Neural cell (in vitro differentiated cells): ENCODE measurements around the gene NIPA2. TPM values are rescaled to one million over a fixed set of nuclear protein-coding genes. Genes with fewer than 3 reads are reported as not detected.

Experiments
- H2AFZ ChIP-seq: fragments of 200-600, 300-800 bp; sonication (generic), shearing (Covaris generic); 2 replicates; pipeline ENCODE4 v1.6.0; 2014; ENCODE audit warnings: low read depth, mild to moderate bottlenecking, antibody characterized with exemption, low read length, moderate library complexity
- H3F3A ChIP-seq: fragments of 200-600 bp; shearing (Covaris generic); 2 replicates; pipeline ENCODE4 v1.6.1; 2016; ENCODE audit warnings: mild to moderate bottlenecking, moderate library complexity, mixed read lengths, antibody characterized with exemption, low read length; ENCODE audit not compliant: insufficient read depth, poor library complexity, severe bottlenecking
- H3K27ac ChIP-seq: fragments of 200-600, 300-800 bp; sonication (generic), shearing (Covaris generic); 2 replicates; pipeline ENCODE4 v1.5.1; 2014; ENCODE audit warnings: mild to moderate bottlenecking, low read length, moderate library complexity
- H3K27me3 ChIP-seq: fragments of 300-800, 200-600 bp; sonication (generic), shearing (Covaris generic); 2 replicates; pipeline ENCODE4 v1.6.0; 2014; ENCODE audit warnings: mild to moderate bottlenecking, low read depth, low read length, moderate library complexity; ENCODE audit not compliant: insufficient read depth
- H3K36me3 ChIP-seq: fragments of 300-800, 200-600 bp; sonication (generic), shearing (Covaris generic); 2 replicates; pipeline ENCODE4 v1.5.1; 2014; ENCODE audit warnings: mild to moderate bottlenecking, antibody characterized with exemption, low read length, moderate library complexity; ENCODE audit not compliant: insufficient read depth
- H3K4me2 ChIP-seq: fragments of 300-800, 200-600 bp; sonication (generic), shearing (Covaris generic); 2 replicates; pipeline ENCODE4 v1.6.0; 2014; ENCODE audit warnings: mild to moderate bottlenecking, low read length
- H3K4me3 ChIP-seq: fragments of 300-800, 200-600 bp; sonication (generic), shearing (Covaris generic); 2 replicates; pipeline ENCODE4 v1.5.1; 2014; ENCODE audit warnings: mild to moderate bottlenecking, low read length, moderate library complexity
- H3K79me2 ChIP-seq: fragments of 200-600 bp; shearing (Covaris generic); replicated peaks from 2 replicates; pipeline ENCODE4 v1.6.0; 2014; ENCODE audit warnings: mild to moderate bottlenecking, low read length, moderate library complexity; ENCODE audit not compliant: insufficient read depth
- H3K9ac ChIP-seq: fragments of 300-800, 200-600 bp; sonication (generic), shearing (Covaris generic); 2 replicates; pipeline ENCODE4 v1.6.1; 2016; ENCODE audit warnings: mild to moderate bottlenecking, low read length, mixed read lengths
- H3K9me2 ChIP-seq: fragments of 200-600 bp; shearing (Covaris generic); 2 replicates; pipeline ENCODE4 v1.6.1; 2016; ENCODE audit warnings: mild to moderate bottlenecking, low read length, mixed read lengths; ENCODE audit not compliant: insufficient read depth
- H3K9me3 ChIP-seq: fragments of 200-600, 300-800 bp; sonication (generic), shearing (Covaris generic); 2 replicates; pipeline ENCODE4 v1.6.1; 2016; ENCODE audit warnings: mild to moderate bottlenecking, mixed run types, low read length, moderate library complexity, mixed read lengths
- H4K20me1 ChIP-seq: fragments of 200-600 bp; shearing (Covaris generic); 2 replicates; pipeline ENCODE4 v1.6.1; 2016; ENCODE audit warnings: mild to moderate bottlenecking, mixed run types; ENCODE audit not compliant: insufficient read depth
- CTCF ChIP-seq: fragments of 450-650 bp; IDR thresholded peaks from 2 replicates; pipeline ENCODE4 v1.5.1; 2014; ENCODE audit warnings: antibody characterized with exemption, mild to moderate bottlenecking, moderate library complexity; ENCODE audit not compliant: poor library complexity, severe bottlenecking
- EZH2 ChIP-seq: fragments of 200-600, 300-800 bp; shearing (Covaris generic), sonication (generic); IDR thresholded peaks from 2 replicates; pipeline ENCODE4 v1.6.1; 2014; ENCODE audit warnings: antibody characterized with exemption, low read length, borderline replicate concordance, mild to moderate bottlenecking; ENCODE audit not compliant: insufficient read depth, poor library complexity, severe bottlenecking
- MXI1 ChIP-seq: fragments of 450-650 bp; conservative IDR thresholded peaks from 2 replicates; pipeline ENCODE4 v1.6.1; 2014; ENCODE audit warnings: antibody characterized with exemption, mild to moderate bottlenecking; ENCODE audit not compliant: poor library complexity, severe bottlenecking
- POLR2AphosphoS5 ChIP-seq: IDR thresholded peaks from 2 replicates; pipeline ENCODE4 v1.6.1; 2012
- RAD21 ChIP-seq: fragments of 450-650 bp; conservative IDR thresholded peaks from 2 replicates; pipeline ENCODE4 v1.6.1; 2014; ENCODE audit warnings: antibody characterized with exemption, mild to moderate bottlenecking, moderate library complexity
- REST ChIP-seq: IDR thresholded peaks from 2 replicates; pipeline ENCODE4 v1.6.1; 2012; ENCODE audit warnings: borderline replicate concordance
- SMC3 ChIP-seq: fragments of 450-650 bp; conservative IDR thresholded peaks from 2 replicates; pipeline ENCODE4 v1.6.1; 2014; ENCODE audit warnings: antibody characterized with exemption, mild to moderate bottlenecking, moderate library complexity; ENCODE audit not compliant: poor library complexity
- TAF1 ChIP-seq: IDR thresholded peaks from 2 replicates; pipeline ENCODE4 v1.6.1; 2012; ENCODE audit warnings: low read depth
- polyA plus RNA-seq: library from polyadenylated mRNA; depleted of rRNA; stranded (reverse); fragments of >200 nt; gene quantifications from 2 replicates; pipeline ENCODE4 v1.2.3, GENCODE V29; 2014

NIPA2 gene
- polyA plus RNA-seq, 1 donor from 2014 or later = 52.6 TPM

- no peaks in the 10 kb centered on the region for H3K9me3 ChIP-seq
- no peaks in the 10 kb centered on the region for H3K79me2 ChIP-seq
- no peak for TF ChIP-seq SMC3
- TF ChIP-seq POLR2AphosphoS5 = no peak
- no peak for TF ChIP-seq CTCF
- no peak for TF ChIP-seq EZH2
- no peak overlapping the region for H3K4me3 ChIP-seq
- no peaks in the 10 kb centered on the region for H3F3A ChIP-seq
- no peak overlapping the region for H2AFZ ChIP-seq
- no peaks in the 10 kb centered on the region for H3K27me3 ChIP-seq
- no peak overlapping the region for H3K4me2 ChIP-seq
- no peaks in the 10 kb centered on the region for H3K9me2 ChIP-seq
- H3K27ac ChIP-seq = no peak overlapping the region
- no peak overlapping the region for H3K9ac ChIP-seq
- H4K20me1 ChIP-seq = no peaks in the 10 kb centered on the region
- no peaks in the 10 kb centered on the region for H3K36me3 ChIP-seq
These were observed 77.5 kb downstream of the NIPA2 start for GRCh38 chr15:22915866-22916515.

- no peaks in the 10 kb centered on the region for H3K9me2 ChIP-seq
- no peaks in the 10 kb centered on the region for H3K36me3 ChIP-seq
- H3F3A ChIP-seq = no peaks in the 10 kb centered on the region
- TF ChIP-seq SMC3 = no peak
- TF ChIP-seq RAD21 = no peak
- TF ChIP-seq REST = no peak
- H2AFZ ChIP-seq = no peak overlapping the region
- H4K20me1 ChIP-seq = no peaks in the 10 kb centered on the region
- no peak overlapping the region for H3K4me3 ChIP-seq
- no peak overlapping the region for H3K9ac ChIP-seq
- no peaks in the 10 kb centered on the region for H3K9me3 ChIP-seq
- no peak overlapping the region for H3K27ac ChIP-seq
- no peaks in the 10 kb centered on the region for H3K79me2 ChIP-seq
- H3K27me3 ChIP-seq = no peaks in the 10 kb centered on the region
- H3K4me2 ChIP-seq = no peak overlapping the region
These were observed 78.3 kb downstream of the NIPA2 start for GRCh38 chr15:22916606-22917350.

- no peaks in the 10 kb centered on the region for H3K79me2 ChIP-seq
- H3K27me3 ChIP-seq = no peaks in the 10 kb centered on the region
- TF ChIP-seq TAF1 (no peak), CTCF (no peak), MXI1 (no peak), EZH2 (no peak), SMC3 (no peak)
- no peaks in the 10 kb centered on the region for H3K9me3 ChIP-seq
- H3K27ac ChIP-seq = no peak overlapping the region
- H4K20me1 ChIP-seq = no peaks in the 10 kb centered on the region
- H3K4me2 ChIP-seq = no peak overlapping the region
- no peak overlapping the region for H3K4me3 ChIP-seq
- no peak overlapping the region for H2AFZ ChIP-seq
- H3K9me2 ChIP-seq = no peaks in the 10 kb centered on the region
- H3F3A ChIP-seq = no peaks in the 10 kb centered on the region
- no peak overlapping the region for H3K9ac ChIP-seq
- H3K36me3 ChIP-seq = no peaks in the 10 kb centered on the region
These were observed 79.1 kb downstream of the NIPA2 start for GRCh38 chr15:22917556-22917955.
